ENCODE data around the gene CCDC179. TPM values are rescaled to one million over a fixed set of nuclear protein-coding genes. Genes with fewer than 3 reads are reported as not detected.

CCDC179 gene
- total RNA-seq, 1 experiment from 2014 or later, result not detected

- no peaks in the 10 kb centered on the region for H3K36me3 ChIP-seq (ENCODE audit: control insufficient read depth, insufficient read depth, low read length)
- no peaks in the 10 kb centered on the region for H3K4me1 ChIP-seq (ENCODE audit: control insufficient read depth, insufficient read depth, low read length)
- no peak overlapping the region for H3K4me3 ChIP-seq (ENCODE audit: low read depth in 2 of 2, low read length in 2 of 2)
- H3K27ac ChIP-seq (ENCODE audit: low read length), result no peak overlapping the region
- no peaks in the 10 kb centered on the region for H3K9me3 ChIP-seq (ENCODE audit: control insufficient read depth, insufficient read depth, low read depth, low read length)
- POLR2A ChIA-PET, result no interaction called here
- H3K27me3 ChIP-seq (ENCODE audit: control insufficient read depth, insufficient read depth, low read length), result no peaks in the 10 kb centered on the region
- in situ Hi-C loops (cut with HindIII; ENCODE audit: low pct_unique_long_range_greater_than_20kb, low sequenced_read_pairs) (no loop called here), intact Hi-C loops (cut with micrococcal nuclease; ENCODE audit: unreplicated experiment) (no loop called here)
- TF ChIP-seq CTCF (IDR thresholded peaks at IDR 0.05) (no peak), REST (IDR thresholded peaks at IDR 0.05; ENCODE audit: insufficient read depth in 1 of 2, low read depth in 2 of 2, low read length in 1 of 2) (no peak), TCF7L2 (IDR thresholded peaks at IDR 0.05; ENCODE audit: low read depth, low read length) (no peak), SIN3A (IDR thresholded peaks at IDR 0.05; ENCODE audit: borderline replicate concordance, insufficient read depth, low read depth, low read length) (no peak), POLR2AphosphoS5 (IDR thresholded peaks at IDR 0.05; ENCODE audit: low read depth, low read length) (no peak)
- DNase-seq (ENCODE audit: low read depth, low spot score) (no peak), ATAC-seq (no peak)
- CTCF ChIA-PET, result no interaction called here
- BruUV-seq (replicated peaks), result no TSS peak
Measured at GRCh38 chr11:22878039-22878438, 17.8 kb upstream of the CCDC179 start.

- ATAC-seq (peak; percentile 83), DNase-seq (ENCODE audit: low read depth, low spot score) (peak; percentile 69)
- intact Hi-C loops (cut with micrococcal nuclease; ENCODE audit: unreplicated experiment), result no loop called here
- H3K36me3 ChIP-seq (ENCODE audit: control insufficient read depth, insufficient read depth, low read length), result no peaks in the 10 kb centered on the region
- BruUV-seq (replicated peaks), result no TSS peak
- H3K4me3 ChIP-seq (ENCODE audit: low read depth in 2 of 2, low read length in 2 of 2), result no peak overlapping the region
- TF ChIP-seq CTCF (IDR thresholded peaks at IDR 0.05), result peak; percentile 78; the same call in 1 of the 2 replicates
- no peak for TF ChIP-seq SIN3A (IDR thresholded peaks at IDR 0.05; ENCODE audit: borderline replicate concordance, insufficient read depth, low read depth, low read length)
- H3K9me3 ChIP-seq (ENCODE audit: control insufficient read depth, insufficient read depth, low read depth, low read length), result no peaks in the 10 kb centered on the region
- H3K27me3 ChIP-seq (ENCODE audit: control insufficient read depth, insufficient read depth, low read length), result no peaks in the 10 kb centered on the region
- H3K4me1 ChIP-seq (ENCODE audit: control insufficient read depth, insufficient read depth, low read length), result no peaks in the 10 kb centered on the region
- no peak overlapping the region for H3K27ac ChIP-seq (ENCODE audit: low read length)
- ChIA-PET CTCF (interaction anchor here (0.8 to 1.0 kb wide), 2 partner anchors 27 to 145 kb away, joined by 3 to 4 read pairs; no protein-coding TSS in a partner anchor), POLR2A (no interaction called here)
- in situ Hi-C loops (cut with HindIII; ENCODE audit: low pct_unique_long_range_greater_than_20kb, low sequenced_read_pairs), result no loop called here
Measured at GRCh38 chr11:22875869-22876473, 15.7 kb upstream of the CCDC179 start.
